Mesodermal cell (in vitro differentiated cells): ENCODE results near the gene IGSF8.

Source experiments
- H3K27ac ChIP-seq: 2 replicates; pipeline ENCODE4 v1.7.0; 2013; ENCODE audit warnings: mild to moderate bottlenecking, low read depth, low read length, moderate library complexity; ENCODE audit not compliant: severe bottlenecking
- H3K36me3 ChIP-seq: 2 replicates; pipeline ENCODE4 v1.7.1; 2013; ENCODE audit warnings: mild to moderate bottlenecking, low read length, moderate library complexity; ENCODE audit not compliant: control insufficient read depth, insufficient read depth
- H3K4me1 ChIP-seq: one replicate; pipeline ENCODE4 v1.7.1; 2013; ENCODE audit warnings: mild to moderate bottlenecking, low read length; ENCODE audit not compliant: insufficient read depth, control insufficient read depth, poor library complexity, severe bottlenecking
- H3K4me3 ChIP-seq: 2 replicates; pipeline ENCODE4 v1.7.0; 2013; ENCODE audit warnings: low read length, control low read depth, mild to moderate bottlenecking; ENCODE audit not compliant: insufficient read depth, poor library complexity, severe bottlenecking; ENCODE audit errors: extremely low read depth
- H3K9me3 ChIP-seq: 2 replicates; pipeline ENCODE4 v1.7.1; 2013; ENCODE audit warnings: mild to moderate bottlenecking, low read length, moderate library complexity; ENCODE audit not compliant: control insufficient read depth
- WGBS, 2 experiments: methylation state at CpG; one replicate each; pipeline ENCODE4 v1.1.5; 2013; ENCODE audit warnings: missing lambda C conversion rate in 2 of 2; ENCODE audit not compliant: insufficient coverage in 2 of 2; 5-methylcytosine and 5-hydroxymethylcytosine counted together

The IGSF8 gene

GRCh38 chr1:160095382-160096105 is 2.9 kb downstream of the IGSF8 start:
- Histone ChIP-seq H3K4me1 (peaks cover 21% of the 10 kb centered on the region), H3K9me3 (no peaks in the 10 kb centered on the region), H3K36me3 (no peaks in the 10 kb centered on the region), H3K27ac (no peak overlapping the region), H3K4me3 (no peak overlapping the region)
- WGBS, 2 experiments, result 71 to 75% methylated on average over 3 to 4 of the region's 4 CpGs

- Histone ChIP-seq H3K36me3 (no peaks in the 10 kb centered on the region), H3K4me1 (peaks cover 21% of the 10 kb centered on the region), H3K9me3 (no peaks in the 10 kb centered on the region), H3K27ac (no peak overlapping the region), H3K4me3 (no peak overlapping the region)
- 92 to 97% methylated on average over 12 to 13 of the region's 14 CpGs for WGBS, 2 experiments
Measured at GRCh38 chr1:160094806-160095205, 3.6 kb downstream of the IGSF8 start.

GRCh38 chr1:160094291-160094625 is 4.2 kb downstream of the IGSF8 start:
- no peaks in the 10 kb centered on the region for H3K9me3 ChIP-seq
- WGBS, 2 experiments, result 95 to 100% methylated on average over 2 to 3 of the region's 4 CpGs
- peaks cover 19% of the 10 kb centered on the region for H3K4me1 ChIP-seq

GRCh38 chr1:160093624-160094290 is 4.7 kb downstream of the IGSF8 start:
- no peak overlapping the region for H3K27ac ChIP-seq
- no peaks in the 10 kb centered on the region for H3K9me3 ChIP-seq
- H3K36me3 ChIP-seq, result no peaks in the 10 kb centered on the region
- H3K4me1 ChIP-seq, result peaks cover 16% of the 10 kb centered on the region
- no peak overlapping the region for H3K4me3 ChIP-seq
- WGBS, 2 experiments, result 94 to 95% methylated on average over 21 of the region's 21 CpGs

More at GRCh38 chr1:160094291-160094625, 4.2 kb downstream of the IGSF8 start:
- Histone ChIP-seq H3K4me3 (no peak overlapping the region), H3K36me3 (no peaks in the 10 kb centered on the region), H3K27ac (no peak overlapping the region)

- H3K4me3 ChIP-seq, result no peak overlapping the region
- no peak overlapping the region for H3K27ac ChIP-seq
- no peaks in the 10 kb centered on the region for H3K9me3 ChIP-seq
- peaks cover 16% of the 10 kb centered on the region for H3K4me1 ChIP-seq
- H3K36me3 ChIP-seq, result no peaks in the 10 kb centered on the region
- WGBS, 2 experiments, result 90 to 95% methylated on average over 7 to 8 of the region's 9 CpGs
Measured at GRCh38 chr1:160093069-160093395, 5.4 kb downstream of the IGSF8 start.

GRCh38 chr1:160092366-160093068 is 5.9 kb downstream of the IGSF8 start:
- Histone ChIP-seq H3K9me3 (no peaks in the 10 kb centered on the region), H3K4me1 (peaks cover 13% of the 10 kb centered on the region), H3K27ac (no peak overlapping the region), H3K4me3 (no peak overlapping the region), H3K36me3 (no peaks in the 10 kb centered on the region)
- WGBS, 2 experiments, result 95 to 96% methylated on average over 29 to 32 of the region's 32 CpGs

GRCh38 chr1:160091666-160092223 is 6.7 kb downstream of the IGSF8 start:
- Histone ChIP-seq H3K9me3 (no peaks in the 10 kb centered on the region), H3K36me3 (no peaks in the 10 kb centered on the region), H3K27ac (no peak overlapping the region), H3K4me1 (peaks cover 6% of the 10 kb centered on the region), H3K4me3 (no peak overlapping the region)
- WGBS, 2 experiments, result 92 to 94% methylated on average over 2 to 3 of the region's 5 CpGs

GRCh38 chr1:160090760-160091159 is 7.7 kb downstream of the IGSF8 start:
- WGBS, 2 experiments, result 91 to 94% methylated on average over 3 of the region's 4 CpGs
- Histone ChIP-seq H3K4me3 (no peak overlapping the region), H3K36me3 (no peaks in the 10 kb centered on the region), H3K4me1 (no peaks in the 10 kb centered on the region), H3K9me3 (no peaks in the 10 kb centered on the region), H3K27ac (no peak overlapping the region)

- H3K27ac ChIP-seq, result no peak overlapping the region
- WGBS, 2 experiments, result 88 to 90% methylated on average over 1 to 2 of the region's 3 CpGs
- no peaks in the 10 kb centered on the region for H3K9me3 ChIP-seq
- no peaks in the 10 kb centered on the region for H3K4me1 ChIP-seq
- H3K4me3 ChIP-seq, result no peak overlapping the region
- H3K36me3 ChIP-seq, result no peaks in the 10 kb centered on the region
Measured at GRCh38 chr1:160089883-160090282, 8.5 kb downstream of the IGSF8 start.

GRCh38 chr1:160087118-160087662 is 11.2 kb downstream of the IGSF8 start:
- no peak overlapping the region for H3K27ac ChIP-seq
- H3K36me3 ChIP-seq, result no peaks in the 10 kb centered on the region
- H3K9me3 ChIP-seq, result no peaks in the 10 kb centered on the region
- 83 to 93% methylated on average over 7 to 9 of the region's 12 CpGs for WGBS, 2 experiments
- no peak overlapping the region for H3K4me3 ChIP-seq
- H3K4me1 ChIP-seq, result no peaks in the 10 kb centered on the region
